ENCODE data around the gene ARL5C.

The ARL5C gene

DNA sequence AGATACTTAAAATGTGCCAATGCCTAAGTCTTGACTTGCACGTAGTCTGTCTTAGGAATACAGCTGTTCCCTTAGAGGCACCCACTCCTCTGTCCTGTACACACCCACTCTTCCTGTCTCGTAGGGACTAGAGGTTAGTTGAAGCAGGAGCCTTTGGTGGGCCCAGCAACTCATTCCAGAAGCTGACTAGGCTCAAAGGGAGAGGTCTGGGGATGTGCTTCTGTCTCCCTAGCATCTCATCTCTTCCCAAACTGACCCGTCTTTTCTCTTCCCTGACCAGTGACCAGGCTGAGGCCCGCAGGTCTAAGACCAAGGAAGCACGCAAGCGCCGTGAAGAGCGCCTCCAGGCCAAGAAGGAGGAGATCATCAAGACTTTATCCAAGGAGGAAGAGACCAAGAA lies 38.3 kb upstream of the ARL5C start:
- H3K27ac ChIP-seq (ENCODE audit: low read depth, low read length) = no peak overlapping the region
- no peak overlapping the region for H3K4me3 ChIP-seq (ENCODE audit: low read depth in 1 of 2, low read length in 2 of 2)
- peaks cover 13 to 25% of the 10 kb centered on the region in 2 donors for H3K4me1 ChIP-seq (ENCODE audit: control insufficient read depth in 1 of 2, insufficient read depth in 2 of 2, low read length in 2 of 2)
- H3K27me3 ChIP-seq (ENCODE audit: control insufficient read depth in 1 of 2, insufficient read depth in 2 of 2, low read length in 2 of 2) = no peaks in the 10 kb centered on the region
- H3K9ac ChIP-seq (ENCODE audit: low read depth in 1 of 2, low read length in 2 of 2) = no peak overlapping the region
- H3K9me3 ChIP-seq (ENCODE audit: control insufficient read depth in 1 of 2, low read length in 2 of 2) = no peaks in the 10 kb centered on the region
- H3K36me3 ChIP-seq (ENCODE audit: control insufficient read depth in 1 of 2, insufficient read depth in 2 of 2, low read length in 2 of 2) = peaks cover 22 to 40% of the 10 kb centered on the region in 2 donors

DNA sequence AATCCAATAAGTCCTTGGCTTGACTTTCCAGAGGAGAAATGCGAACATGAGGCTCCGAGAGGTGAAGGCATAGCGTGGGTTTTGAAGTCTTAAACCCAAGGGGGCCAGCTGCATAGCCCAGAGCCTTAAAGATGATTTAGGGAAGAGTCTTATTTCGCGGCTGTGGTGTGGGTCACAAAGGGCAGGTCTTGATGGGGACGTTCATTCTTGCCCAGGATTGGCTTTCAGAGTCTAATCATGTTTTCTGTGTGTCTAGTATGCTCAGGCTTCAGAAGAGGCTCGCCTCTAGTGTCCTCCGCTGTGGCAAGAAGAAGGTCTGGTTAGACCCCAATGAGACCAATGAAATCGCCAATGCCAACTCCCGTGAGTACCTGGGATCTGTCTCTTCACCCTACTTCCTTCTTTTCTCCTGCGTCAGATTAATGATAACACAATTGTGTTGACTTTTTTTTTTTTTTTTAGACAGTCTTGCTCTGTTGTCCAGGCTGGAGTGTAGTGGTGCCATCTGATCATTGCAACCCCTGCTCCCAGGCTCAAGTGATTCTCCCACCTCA lies 35.1 kb upstream of the ARL5C start:
- Histone ChIP-seq H3K36me3 (ENCODE audit: control insufficient read depth in 1 of 2, insufficient read depth in 2 of 2, low read length in 2 of 2) (peaks cover 22 to 40% of the 10 kb centered on the region in 2 donors), H3K27ac (ENCODE audit: low read depth, low read length) (no peak overlapping the region), H3K4me1 (ENCODE audit: control insufficient read depth in 1 of 2, insufficient read depth in 2 of 2, low read length in 2 of 2) (peaks cover 10 to 33% of the 10 kb centered on the region in 2 donors), H3K27me3 (ENCODE audit: control insufficient read depth in 1 of 2, insufficient read depth in 2 of 2, low read length in 2 of 2) (no peaks in the 10 kb centered on the region), H3K4me3 (ENCODE audit: low read depth in 1 of 2, low read length in 2 of 2) (peak overlapping the region; percentile 81 to 92), H3K9me3 (ENCODE audit: control insufficient read depth in 1 of 2, low read length in 2 of 2) (no peaks in the 10 kb centered on the region), H3K9ac (ENCODE audit: low read depth in 1 of 2, low read length in 2 of 2) (peak overlapping the region; percentile 84 to 95)

DNA sequence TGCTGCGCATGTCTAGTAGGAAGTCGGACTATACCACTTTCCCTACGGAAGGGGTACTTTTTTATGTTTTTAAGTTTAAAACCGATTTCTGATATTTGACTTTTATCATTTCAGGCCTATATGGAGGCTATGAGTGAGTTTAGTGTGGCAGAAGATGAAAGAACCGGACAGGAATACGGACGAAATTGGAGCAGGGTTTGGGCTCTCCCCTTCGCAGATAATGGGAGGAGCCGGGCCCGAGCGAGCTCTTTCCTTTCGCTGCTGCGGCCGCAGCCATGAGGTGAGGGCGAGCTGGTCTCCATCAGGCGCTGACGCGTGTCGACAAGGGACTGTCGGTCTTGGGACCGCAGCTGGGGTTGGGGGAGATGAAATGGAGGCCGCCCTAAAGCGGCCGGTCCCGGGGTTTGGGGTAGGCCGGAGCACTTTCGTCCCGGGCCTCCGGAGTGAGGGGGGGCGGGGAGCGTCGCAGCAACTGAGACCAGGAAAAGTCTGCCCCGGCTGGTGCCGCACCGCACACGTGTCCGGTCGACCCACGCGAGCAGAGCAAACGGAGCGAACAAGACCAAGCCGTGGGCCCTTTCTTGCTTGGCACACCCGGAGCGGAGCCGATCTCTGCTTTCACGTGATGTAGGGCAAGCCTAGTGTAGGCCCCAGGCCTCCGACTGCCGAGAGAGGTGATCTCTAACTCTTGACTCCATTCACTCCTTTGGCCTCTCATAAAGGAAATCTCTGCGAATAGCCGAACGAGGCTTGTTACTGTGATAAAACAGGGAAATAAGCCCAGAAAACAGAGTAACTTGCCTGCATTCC lies 34.3 kb upstream of the ARL5C start, which contains the start of gene RPL19:
Gene RPL19, plus strand, starts transcription at position 214 of the 810 bp plus-strand sequence. Its CDS starts 62 bp downstream, at position 276.
- Histone ChIP-seq H3K9me3 (ENCODE audit: control insufficient read depth in 1 of 2, low read length in 2 of 2) (no peaks in the 10 kb centered on the region), H3K4me1 (ENCODE audit: control insufficient read depth in 1 of 2, insufficient read depth in 2 of 2, low read length in 2 of 2) (peaks cover 18 to 36% of the 10 kb centered on the region in 2 donors), H3K9ac (ENCODE audit: low read depth in 1 of 2, low read length in 2 of 2) (peak within 1 kb of the TSS; percentile 84 to 95)

DNA sequence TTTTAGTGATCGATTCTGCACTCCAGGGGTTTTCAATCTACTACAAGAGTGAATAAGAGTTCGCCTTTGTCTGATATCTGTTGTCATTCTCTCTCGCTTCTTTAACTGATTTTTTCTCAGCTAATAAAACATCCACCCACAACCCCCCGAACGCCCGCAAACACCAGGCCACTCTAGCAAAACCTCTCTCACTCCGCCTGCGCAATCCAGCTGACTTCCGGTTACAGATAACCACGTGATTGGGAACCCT lies 33.8 kb upstream of the ARL5C start:
- Histone ChIP-seq H3K27ac (ENCODE audit: low read depth, low read length) (peak overlapping the region; percentile 87), H3K36me3 (ENCODE audit: control insufficient read depth in 1 of 2, insufficient read depth in 2 of 2, low read length in 2 of 2) (peaks cover 22 to 35% of the 10 kb centered on the region in 2 donors), H3K9me3 (ENCODE audit: control insufficient read depth in 1 of 2, low read length in 2 of 2) (no peaks in the 10 kb centered on the region), H3K9ac (ENCODE audit: low read depth in 1 of 2, low read length in 2 of 2) (peak overlapping the region; percentile 84 to 95), H3K4me1 (ENCODE audit: control insufficient read depth in 1 of 2, insufficient read depth in 2 of 2, low read length in 2 of 2) (peaks cover 18 to 36% of the 10 kb centered on the region in 2 donors), H3K4me3 (ENCODE audit: low read depth in 1 of 2, low read length in 2 of 2) (peak overlapping the region; percentile 81 to 92), H3K27me3 (ENCODE audit: control insufficient read depth in 1 of 2, insufficient read depth in 2 of 2, low read length in 2 of 2) (no peaks in the 10 kb centered on the region)

More for the DNA sequence above, 34.3 kb upstream of the ARL5C start, which contains the start of gene RPL19:
- Histone ChIP-seq H3K27ac (ENCODE audit: low read depth, low read length) (peak within 1 kb of the TSS; percentile 87), H3K4me3 (ENCODE audit: low read depth in 1 of 2, low read length in 2 of 2) (peak within 1 kb of the TSS; percentile 81 to 92), H3K36me3 (ENCODE audit: control insufficient read depth in 1 of 2, insufficient read depth in 2 of 2, low read length in 2 of 2) (peaks cover 22 to 40% of the 10 kb centered on the region in 2 donors), H3K27me3 (ENCODE audit: control insufficient read depth in 1 of 2, insufficient read depth in 2 of 2, low read length in 2 of 2) (no peaks in the 10 kb centered on the region)

DNA sequence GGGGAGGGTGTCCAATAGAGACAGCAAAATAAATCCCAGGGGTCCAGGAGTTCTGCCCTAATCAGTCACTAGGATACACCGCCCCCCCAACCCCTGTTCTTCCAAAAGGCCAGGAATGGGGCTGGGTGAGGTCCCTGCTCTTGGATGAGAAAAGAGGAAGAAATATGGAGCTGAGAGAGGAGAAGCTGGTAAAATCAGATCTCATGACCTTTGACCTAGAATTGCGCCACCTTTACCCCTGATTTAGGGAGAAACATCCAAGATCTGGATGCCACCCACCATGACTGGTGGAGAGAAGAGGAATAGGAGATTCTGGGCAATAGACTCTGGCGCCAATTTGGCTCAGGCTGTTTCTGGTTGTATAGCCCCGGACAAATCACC lies 32.2 kb upstream of the ARL5C start:
- Histone ChIP-seq H3K27ac (ENCODE audit: low read depth, low read length) (no peak overlapping the region), H3K27me3 (ENCODE audit: control insufficient read depth in 1 of 2, insufficient read depth in 2 of 2, low read length in 2 of 2) (no peaks in the 10 kb centered on the region), H3K9ac (ENCODE audit: low read depth in 1 of 2, low read length in 2 of 2) (no peak overlapping the region), H3K4me1 (ENCODE audit: control insufficient read depth in 1 of 2, insufficient read depth in 2 of 2, low read length in 2 of 2) (peaks cover 18 to 36% of the 10 kb centered on the region in 2 donors), H3K4me3 (ENCODE audit: low read depth in 1 of 2, low read length in 2 of 2) (peak overlapping the region in 1 of 2 donors; percentile 65), H3K9me3 (ENCODE audit: control insufficient read depth in 1 of 2, low read length in 2 of 2) (no peaks in the 10 kb centered on the region), H3K36me3 (ENCODE audit: control insufficient read depth in 1 of 2, insufficient read depth in 2 of 2, low read length in 2 of 2) (peaks cover 12 to 24% of the 10 kb centered on the region in 2 donors)

DNA sequence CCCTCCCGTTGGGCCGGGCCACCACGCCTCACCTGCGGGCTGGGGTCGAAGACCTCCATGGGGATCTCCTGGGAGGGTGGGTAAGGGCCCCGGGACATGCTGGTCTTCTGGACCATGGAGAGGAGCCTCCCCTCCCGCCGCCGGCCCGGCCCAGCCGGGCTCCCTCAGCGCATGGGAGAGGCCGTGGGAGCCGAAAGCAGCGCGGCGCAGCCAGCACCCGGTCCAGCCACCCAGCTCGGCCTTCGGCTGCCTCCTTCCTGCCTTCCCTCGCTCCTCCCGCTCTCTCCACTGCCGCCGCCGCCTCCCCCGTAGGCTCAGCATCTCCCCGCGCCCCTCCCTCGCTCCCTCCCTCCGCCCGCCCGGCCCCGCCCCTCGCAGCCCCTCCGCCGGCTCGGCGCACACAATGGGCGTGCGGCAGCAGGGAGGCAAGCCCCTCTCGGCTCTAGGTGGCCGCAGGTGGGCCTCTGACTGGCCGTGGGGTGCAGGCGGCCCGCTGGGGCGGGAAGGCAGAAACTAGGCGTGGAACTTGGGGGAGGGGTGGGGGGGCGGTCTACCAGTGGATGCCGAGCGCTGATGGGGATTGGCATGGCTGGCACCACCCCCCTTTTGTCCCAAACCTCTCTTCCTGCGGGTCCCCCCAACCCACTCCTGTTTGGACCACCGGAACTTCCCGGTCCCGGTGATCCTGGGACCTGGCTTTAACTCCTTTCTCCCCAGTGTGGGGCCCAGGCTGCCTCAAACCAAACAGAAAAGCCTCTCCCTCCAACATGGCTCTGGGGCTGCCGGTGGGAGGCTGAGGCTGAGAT lies 31.6 kb upstream of the ARL5C start, which contains the start of gene CACNB1:
Gene CACNB1, minus strand, starts transcription at position 290 of the 806 bp plus-strand sequence. Its CDS starts 174 bp downstream, at position 116.
- no peaks in the 10 kb centered on the region for H3K27me3 ChIP-seq (ENCODE audit: control insufficient read depth in 1 of 2, insufficient read depth in 2 of 2, low read length in 2 of 2)
- no peaks in the 10 kb centered on the region for H3K9me3 ChIP-seq (ENCODE audit: control insufficient read depth in 1 of 2, low read length in 2 of 2)
- H3K27ac ChIP-seq (ENCODE audit: low read depth, low read length) = no peak within 1 kb of the TSS
- peaks cover 18 to 36% of the 10 kb centered on the region in 2 donors for H3K4me1 ChIP-seq (ENCODE audit: control insufficient read depth in 1 of 2, insufficient read depth in 2 of 2, low read length in 2 of 2)
- H3K9ac ChIP-seq (ENCODE audit: low read depth in 1 of 2, low read length in 2 of 2) = peak within 1 kb of the TSS; percentile 43 to 66
- H3K36me3 ChIP-seq (ENCODE audit: control insufficient read depth in 1 of 2, insufficient read depth in 2 of 2, low read length in 2 of 2) = peaks cover 9 to 18% of the 10 kb centered on the region in 2 donors
- H3K4me3 ChIP-seq (ENCODE audit: low read depth in 1 of 2, low read length in 2 of 2) = peak within 1 kb of the TSS; percentile 65 to 71

DNA sequence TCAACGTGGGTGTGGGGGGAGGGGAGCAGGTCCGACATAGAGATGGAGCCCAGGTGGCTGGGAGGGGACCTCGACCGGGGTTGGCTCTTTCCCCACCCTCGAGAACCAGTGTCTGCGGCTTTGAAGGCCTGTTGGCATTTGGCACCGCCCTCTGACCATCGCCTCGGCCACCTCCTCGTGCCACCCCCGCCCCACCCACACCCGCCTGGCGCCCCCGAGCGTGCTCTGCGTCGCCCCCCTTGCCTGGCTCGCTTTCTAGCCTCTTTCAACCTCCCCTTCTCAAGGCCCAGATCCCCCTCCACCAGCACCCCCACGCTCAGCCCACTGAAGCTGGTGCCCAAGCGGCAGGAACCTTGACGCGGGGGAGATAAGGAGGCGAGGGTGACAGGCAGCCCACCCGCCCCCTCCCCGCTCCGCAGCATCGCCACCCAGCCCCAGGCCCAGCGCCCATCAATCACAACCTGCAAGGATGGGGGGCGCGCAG lies 30.9 kb upstream of the ARL5C start:
- Histone ChIP-seq H3K27me3 (ENCODE audit: control insufficient read depth in 1 of 2, insufficient read depth in 2 of 2, low read length in 2 of 2) (no peaks in the 10 kb centered on the region), H3K4me3 (ENCODE audit: low read depth in 1 of 2, low read length in 2 of 2) (peak overlapping the region; percentile 65 to 71), H3K9me3 (ENCODE audit: control insufficient read depth in 1 of 2, low read length in 2 of 2) (no peaks in the 10 kb centered on the region), H3K27ac (ENCODE audit: low read depth, low read length) (no peak overlapping the region), H3K4me1 (ENCODE audit: control insufficient read depth in 1 of 2, insufficient read depth in 2 of 2, low read length in 2 of 2) (peaks cover 18 to 31% of the 10 kb centered on the region in 2 donors), H3K9ac (ENCODE audit: low read depth in 1 of 2, low read length in 2 of 2) (peak overlapping the region in 1 of 2 donors; percentile 43), H3K36me3 (ENCODE audit: control insufficient read depth in 1 of 2, insufficient read depth in 2 of 2, low read length in 2 of 2) (peaks cover 2 to 16% of the 10 kb centered on the region in 2 donors)

DNA sequence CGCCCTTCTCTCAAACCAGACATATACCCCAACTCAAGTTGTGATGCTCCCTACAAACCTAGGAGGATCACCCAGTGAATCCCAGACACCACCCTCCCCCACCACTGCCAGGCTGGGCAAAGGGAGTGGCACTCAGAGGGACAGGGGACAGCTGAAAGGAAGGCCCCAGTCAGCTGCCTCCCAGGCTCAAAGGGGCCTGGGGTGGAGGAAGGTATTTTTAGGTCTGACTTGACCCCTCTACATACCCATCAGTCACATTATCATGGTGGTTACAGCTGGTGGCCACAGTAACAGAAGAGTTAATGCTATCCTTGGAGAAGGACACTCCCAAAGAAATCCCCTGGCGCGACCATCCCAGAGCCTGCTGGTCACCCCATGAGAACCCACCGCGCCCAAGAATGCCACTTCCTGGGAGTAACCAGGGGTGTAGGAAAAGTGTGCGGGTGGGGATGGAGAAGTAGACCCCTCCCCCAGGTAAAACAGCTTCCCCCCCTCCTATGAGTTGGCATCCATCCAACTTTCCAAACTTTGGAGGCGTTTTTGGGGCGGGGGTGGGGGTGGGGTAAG lies 30.4 kb upstream of the ARL5C start:
- Histone ChIP-seq H3K36me3 (ENCODE audit: control insufficient read depth in 1 of 2, insufficient read depth in 2 of 2, low read length in 2 of 2) (peaks cover 0 to 11% of the 10 kb centered on the region in 2 donors), H3K27ac (ENCODE audit: low read depth, low read length) (no peak overlapping the region), H3K9me3 (ENCODE audit: control insufficient read depth in 1 of 2, low read length in 2 of 2) (no peaks in the 10 kb centered on the region), H3K4me3 (ENCODE audit: low read depth in 1 of 2, low read length in 2 of 2) (peak overlapping the region; percentile 65 to 71), H3K4me1 (ENCODE audit: control insufficient read depth in 1 of 2, insufficient read depth in 2 of 2, low read length in 2 of 2) (peaks cover 17 to 26% of the 10 kb centered on the region in 2 donors), H3K27me3 (ENCODE audit: control insufficient read depth in 1 of 2, insufficient read depth in 2 of 2, low read length in 2 of 2) (no peaks in the 10 kb centered on the region), H3K9ac (ENCODE audit: low read depth in 1 of 2, low read length in 2 of 2) (no peak overlapping the region)

DNA sequence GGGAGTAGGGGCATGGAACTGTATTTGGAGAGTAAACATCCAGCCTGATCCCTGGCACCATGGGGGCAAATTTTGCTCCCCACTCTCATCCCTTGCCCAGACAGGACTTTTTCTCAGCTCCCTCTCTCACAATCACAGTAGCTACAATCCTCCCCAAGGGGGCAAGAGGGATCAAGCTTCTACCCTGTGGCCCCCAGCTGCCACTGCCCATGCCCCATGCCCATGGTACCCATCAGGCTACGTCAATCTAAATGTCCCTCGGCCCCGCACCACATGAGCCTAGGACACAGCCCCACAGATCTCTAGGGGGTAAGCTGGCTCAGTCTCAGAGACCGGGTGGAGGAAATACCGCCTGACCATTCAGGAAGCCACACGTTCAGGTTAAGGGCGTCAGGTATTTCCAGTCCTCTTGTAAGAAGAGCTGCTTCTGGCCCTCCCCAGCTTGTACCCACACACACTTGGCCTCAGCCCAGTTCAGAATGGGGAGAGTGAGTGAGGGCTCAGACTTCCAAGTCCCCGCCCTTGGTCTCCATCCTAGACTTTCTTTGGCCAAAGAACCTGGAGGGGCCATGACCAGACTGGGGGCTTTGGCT lies 29.7 kb upstream of the ARL5C start:
- Histone ChIP-seq H3K9me3 (ENCODE audit: control insufficient read depth in 1 of 2, low read length in 2 of 2) (no peaks in the 10 kb centered on the region), H3K9ac (ENCODE audit: low read depth in 1 of 2, low read length in 2 of 2) (no peak overlapping the region), H3K4me3 (ENCODE audit: low read depth in 1 of 2, low read length in 2 of 2) (peak overlapping the region in 1 of 2 donors; percentile 21), H3K27me3 (ENCODE audit: control insufficient read depth in 1 of 2, insufficient read depth in 2 of 2, low read length in 2 of 2) (no peaks in the 10 kb centered on the region), H3K4me1 (ENCODE audit: control insufficient read depth in 1 of 2, insufficient read depth in 2 of 2, low read length in 2 of 2) (peaks cover 12 to 19% of the 10 kb centered on the region in 2 donors), H3K27ac (ENCODE audit: low read depth, low read length) (no peak overlapping the region), H3K36me3 (ENCODE audit: control insufficient read depth in 1 of 2, insufficient read depth in 2 of 2, low read length in 2 of 2) (peaks cover 0 to 10% of the 10 kb centered on the region in 2 donors)
